Stimulated activated CD4-positive, alpha-beta T cell treated with anti-CD3 and anti-CD28 coated beads, Interleukin-15, amount 100 ng/mL, for 1 hour (primary cell): ENCODE data around the gene SYT7.
A peak's percentile ranks its signal among the peaks of the same experiment; 100 is the strongest.

Experiments
- DNase-seq, 2 donors: peaks; one replicate each; pipeline ENCODE4 v3.0.0-alpha.2; 2020; ENCODE audit warnings: low read depth in 1 of 2, low spot score in 1 of 2

SYT7 gene

GRCh38 chr11:61539831-61540357 is 41.0 kb downstream of the SYT7 start:
- no peak for DNase-seq

- DNase-seq: no peak
Observed at GRCh38 chr11:61539006-61539405, 41.9 kb downstream of the SYT7 start.

GRCh38 chr11:61538636-61538961 is 42.3 kb downstream of the SYT7 start:
- no peak for DNase-seq

GRCh38 chr11:61537326-61537725 is 43.5 kb downstream of the SYT7 start:
- no peak for DNase-seq

GRCh38 chr11:61536676-61537270 is 44.1 kb downstream of the SYT7 start:
- DNase-seq: no peak

GRCh38 chr11:61535998-61536675 is 44.7 kb downstream of the SYT7 start:
- DNase-seq: no peak

- no peak for DNase-seq
Observed at GRCh38 chr11:61534933-61535839, 45.7 kb downstream of the SYT7 start.

- no peak for DNase-seq
Observed at GRCh38 chr11:61534025-61534932, 46.6 kb downstream of the SYT7 start.

GRCh38 chr11:61533401-61533800 is 47.5 kb downstream of the SYT7 start:
- no peak for DNase-seq

GRCh38 chr11:61533039-61533375 is 47.9 kb downstream of the SYT7 start:
- DNase-seq: no peak

- DNase-seq: peak; percentile 11 to 32
Observed at GRCh38 chr11:61532134-61533038, 48.5 kb downstream of the SYT7 start.

- no peak for DNase-seq
Observed at GRCh38 chr11:61531044-61531443, 49.8 kb downstream of the SYT7 start.

- DNase-seq: no peak
Observed at GRCh38 chr11:61529537-61530225, 51.2 kb downstream of the SYT7 start.

GRCh38 chr11:61528114-61528513 is 52.8 kb downstream of the SYT7 start:
- DNase-seq: no peak

GRCh38 chr11:61526956-61527731 is 53.7 kb downstream of the SYT7 start:
- no peak for DNase-seq

GRCh38 chr11:61526229-61526628 is 54.6 kb downstream of the SYT7 start:
- DNase-seq: no peak

GRCh38 chr11:61524963-61525587 is 55.8 kb downstream of the SYT7 start:
- no peak for DNase-seq

- DNase-seq: no peak
Observed at GRCh38 chr11:61524446-61524845, 56.4 kb downstream of the SYT7 start.
